ENCODE results near the gene ZNF592.

DNA sequence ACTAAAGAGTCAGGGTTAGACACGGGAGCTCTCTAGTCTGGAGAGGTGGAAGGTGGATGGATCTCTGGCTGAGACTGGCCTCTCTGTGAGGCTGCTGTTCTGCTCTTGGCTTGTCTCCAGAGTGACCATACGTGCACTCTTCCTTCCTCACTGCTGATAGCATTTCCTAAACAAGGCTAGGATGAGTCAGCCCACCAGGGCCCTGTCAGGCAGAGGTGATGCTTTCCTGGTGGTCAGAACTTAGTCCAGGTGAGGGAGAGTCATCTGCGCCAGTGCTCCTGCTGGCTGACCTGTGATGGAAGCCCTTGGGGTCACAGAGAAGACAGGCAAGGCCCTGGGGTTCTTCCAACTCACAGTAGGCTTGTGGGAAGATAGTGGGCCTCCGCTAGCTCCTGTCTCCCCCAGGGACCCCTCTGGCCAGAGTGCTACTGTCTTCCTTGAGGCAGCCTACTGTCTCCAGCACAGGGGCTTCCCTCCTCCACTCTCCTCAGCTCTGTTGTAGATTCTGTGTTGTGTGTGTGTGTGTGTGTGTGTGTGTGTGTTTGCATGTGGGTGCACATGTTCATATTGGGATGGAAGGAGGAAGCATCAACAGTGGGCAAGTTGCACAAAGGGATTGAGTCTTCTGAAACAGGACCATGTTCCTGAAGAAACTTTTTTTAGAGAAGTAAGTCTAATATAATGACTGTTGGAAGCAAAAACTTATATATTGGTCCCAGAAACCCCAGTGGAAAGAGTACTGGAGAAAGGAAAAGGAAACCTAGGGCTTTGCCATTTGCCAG is 85.2 kb downstream of the ZNF592 start:
- no peak for TF ChIP-seq CTCF (IDR thresholded peaks at IDR 0.05)
- TF ChIP-seq POLR2AphosphoS5 (IDR thresholded peaks at IDR 0.05), result no peak
- no peak for TF ChIP-seq POLR2A (IDR thresholded peaks at IDR 0.05)

All from upper lobe of left lung (tissue), 4 donors.